22Rv1 (cell line): ENCODE data around the gene TMEM151B.

ENCODE experiments used
- H3K27ac ChIP-seq: fragments of 450-650 bp; 2 replicates; pipeline ENCODE4 v1.5.1; 2017
- CTCF ChIP-seq: fragments of 450-650 bp; IDR thresholded peaks from 2 replicates; pipeline ENCODE4 v1.5.1; 2017; ENCODE audit warnings: mild to moderate bottlenecking
- ZFX ChIP-seq: fragments of 450-650 bp; IDR thresholded peaks from 2 replicates; pipeline ENCODE4 v1.6.1; 2017; ENCODE audit warnings: antibody characterized with exemption, borderline replicate concordance

TMEM151B gene

GRCh38 chr6:44289726-44290260, 19.5 kb downstream of the TMEM151B start:
- TF ChIP-seq ZFX (no peak), CTCF (no peak)
- no peak overlapping the region for H3K27ac ChIP-seq

GRCh38 chr6:44291841-44292240, 21.6 kb downstream of the TMEM151B start:
- no peak overlapping the region for H3K27ac ChIP-seq
- TF ChIP-seq ZFX (no peak), CTCF (no peak)

GRCh38 chr6:44292661-44293365, 22.6 kb downstream of the TMEM151B start:
- H3K27ac ChIP-seq = no peak overlapping the region

GRCh38 chr6:44294832-44295791, 24.9 kb downstream of the TMEM151B start:
- H3K27ac ChIP-seq = no peak overlapping the region
- TF ChIP-seq CTCF (no peak), ZFX (no peak)

More at GRCh38 chr6:44292661-44293365, 22.6 kb downstream of the TMEM151B start:
- no peak for TF ChIP-seq CTCF
- TF ChIP-seq ZFX = no peak

GRCh38 chr6:44297063-44298038, 27.1 kb downstream of the TMEM151B start:
- no peak overlapping the region for H3K27ac ChIP-seq

More at GRCh38 chr6:44297063-44298038, 27.1 kb downstream of the TMEM151B start:
- TF ChIP-seq CTCF = no peak
- no peak for TF ChIP-seq ZFX
